Natural killer cell (primary cell): ENCODE data around the gene MFGE8. TPM values are rescaled to one million over a fixed set of nuclear protein-coding genes. Genes with fewer than 3 reads are reported as not detected.

Source experiments
- ATAC-seq, 3 donors: fragments of 150-1000 bp in 2 of 3; fragments of 200-7000 bp in 1 of 3; cut with Tn5 transposase; 1 replicate in 1 of 3; 2 replicates in 2 of 3; pipeline ENCODE4 v1.10.0; 2021; ENCODE audit warnings: mild to moderate bottlenecking in 2 of 3, moderate library complexity in 2 of 3
- DNase-seq, 2 donors: peaks; one replicate each; pipeline versions ENCODE4 v3.0.0 to v3.0.0-alpha.2; 2013 to 2021; ENCODE audit warnings: mixed read lengths in 1 of 2
- H3K27ac ChIP-seq: one replicate; pipeline ENCODE4 v1.5.1; 2013; ENCODE audit warnings: mild to moderate bottlenecking, low read length
- H3K27me3 ChIP-seq: one replicate; pipeline ENCODE4 v1.6.1; 2013; ENCODE audit warnings: low read length; ENCODE audit not compliant: control insufficient read depth, insufficient read depth
- H3K36me3 ChIP-seq: one replicate; pipeline ENCODE4 v1.6.1; 2013; ENCODE audit warnings: low read length; ENCODE audit not compliant: control insufficient read depth, insufficient read depth
- H3K4me1 ChIP-seq: one replicate; pipeline ENCODE4 v1.6.1; 2013; ENCODE audit warnings: low read length; ENCODE audit not compliant: control insufficient read depth, insufficient read depth
- H3K4me3 ChIP-seq: one replicate; pipeline ENCODE4 v1.5.1; 2013; ENCODE audit warnings: low read length
- H3K9me3 ChIP-seq: one replicate; pipeline ENCODE4 v1.6.1; 2013; ENCODE audit warnings: low read length; ENCODE audit not compliant: control insufficient read depth, insufficient read depth
- H3K27ac Mint-ChIP-seq, 2 donors: one replicate each; pipeline ENCODE4 v1.8.0; 2022; ENCODE audit warnings: mild to moderate bottlenecking in 2 of 2, mixed read lengths in 2 of 2, moderate library complexity in 1 of 2
- H3K27me3 Mint-ChIP-seq, 2 donors: one replicate each; pipeline ENCODE4 v1.8.0; 2022; ENCODE audit warnings: low read depth in 2 of 2, mixed read lengths in 2 of 2
- H3K36me3 Mint-ChIP-seq: one replicate; pipeline ENCODE4 v1.8.0; 2022; ENCODE audit warnings: mixed read lengths
- H3K4me1 Mint-ChIP-seq, 2 donors: one replicate each; pipeline ENCODE4 v1.8.0; 2022; ENCODE audit warnings: mixed read lengths in 2 of 2
- H3K4me3 Mint-ChIP-seq: one replicate; pipeline ENCODE4 v1.8.0; 2022; ENCODE audit warnings: mild to moderate bottlenecking, moderate library complexity, mixed read lengths
- H3K9me3 Mint-ChIP-seq, 2 donors: one replicate each; pipeline ENCODE4 v1.8.0; 2022; ENCODE audit warnings: mixed read lengths in 2 of 2
- WGBS: methylation state at CpG from one replicate; pipeline ENCODE4 v1.1.7; 2013; ENCODE audit warnings: missing lambda C conversion rate; ENCODE audit not compliant: insufficient coverage; 5-methylcytosine and 5-hydroxymethylcytosine counted together
- intact Hi-C: fragments of 100-400 bp; cut with micrococcal nuclease; formaldehyde crosslinking; loops from one replicate; pipeline ENCODE4 v1.14.2; 2022
- total RNA-seq, 4 donors: library from RNA; stranded (reverse); fragments of 120-200 nt in 1 of 4; gene quantifications; one replicate each; pipeline versions ENCODE4 v1.2.3 to v1.2.4, GENCODE V29; 2013 to 2022
- TF ChIP-seq, protein P1 (sequence below): fragments of 200-600 bp; IDR thresholded peaks from one replicate; pipeline ENCODE4 v1.8.0; 2022; ENCODE audit warnings: antibody characterized with exemption

The MFGE8 gene
- total RNA-seq, 3 donors from 2014 or later (not counting 1 experiment from before 2014, with no cell fraction given) = 39.0 to 110 (median 72.5) TPM

DNA sequence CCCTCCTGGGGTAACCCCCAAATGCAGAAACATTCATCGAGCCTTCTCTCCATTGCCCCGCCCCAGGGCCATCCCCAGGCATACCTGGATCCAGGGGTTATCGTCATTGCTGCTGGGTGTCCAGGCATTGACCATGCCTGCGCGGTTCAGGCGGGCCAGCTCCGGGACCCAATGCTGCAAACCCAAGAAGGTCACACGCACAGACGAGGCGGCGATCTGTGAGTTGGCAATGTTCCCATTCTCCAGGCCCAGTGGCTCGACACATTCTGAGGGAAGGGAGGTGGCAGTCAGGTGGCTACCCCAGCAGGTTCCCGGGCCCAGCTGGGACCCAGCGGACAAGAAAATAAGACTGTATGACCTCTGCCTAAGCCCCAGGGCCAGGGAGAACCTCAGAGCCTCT lies 6.1 kb downstream of the MFGE8 start:
- Histone ChIP-seq H3K4me1 (peaks cover 20% of the 10 kb centered on the region), H3K9me3 (no peaks in the 10 kb centered on the region), H3K36me3 (no peaks in the 10 kb centered on the region), H3K4me3 (no peak overlapping the region), H3K27me3 (no peaks in the 10 kb centered on the region), H3K27ac (no peak overlapping the region)
- Mint-ChIP-seq H3K4me1 (peaks cover 11 to 24% of the 10 kb centered on the region in 2 donors), H3K9me3 (no peaks in the 10 kb centered on the region), H3K4me3 (no peak overlapping the region), H3K27ac (no peak overlapping the region), H3K27me3 (no peaks in the 10 kb centered on the region), H3K36me3 (no peaks in the 10 kb centered on the region)
- ATAC-seq = no peak
- no peak for DNase-seq
- 88% methylated on average over 14 of the region's 14 CpGs for WGBS
- TF ChIP-seq, protein P1, sequence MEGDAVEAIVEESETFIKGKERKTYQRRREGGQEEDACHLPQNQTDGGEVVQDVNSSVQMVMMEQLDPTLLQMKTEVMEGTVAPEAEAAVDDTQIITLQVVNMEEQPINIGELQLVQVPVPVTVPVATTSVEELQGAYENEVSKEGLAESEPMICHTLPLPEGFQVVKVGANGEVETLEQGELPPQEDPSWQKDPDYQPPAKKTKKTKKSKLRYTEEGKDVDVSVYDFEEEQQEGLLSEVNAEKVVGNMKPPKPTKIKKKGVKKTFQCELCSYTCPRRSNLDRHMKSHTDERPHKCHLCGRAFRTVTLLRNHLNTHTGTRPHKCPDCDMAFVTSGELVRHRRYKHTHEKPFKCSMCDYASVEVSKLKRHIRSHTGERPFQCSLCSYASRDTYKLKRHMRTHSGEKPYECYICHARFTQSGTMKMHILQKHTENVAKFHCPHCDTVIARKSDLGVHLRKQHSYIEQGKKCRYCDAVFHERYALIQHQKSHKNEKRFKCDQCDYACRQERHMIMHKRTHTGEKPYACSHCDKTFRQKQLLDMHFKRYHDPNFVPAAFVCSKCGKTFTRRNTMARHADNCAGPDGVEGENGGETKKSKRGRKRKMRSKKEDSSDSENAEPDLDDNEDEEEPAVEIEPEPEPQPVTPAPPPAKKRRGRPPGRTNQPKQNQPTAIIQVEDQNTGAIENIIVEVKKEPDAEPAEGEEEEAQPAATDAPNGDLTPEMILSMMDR = no peak
- intact Hi-C loops = loop anchor here (5.0 kb wide), 1 partner anchor 285 kb away; the partner anchor contains the start of gene AEN

DNA sequence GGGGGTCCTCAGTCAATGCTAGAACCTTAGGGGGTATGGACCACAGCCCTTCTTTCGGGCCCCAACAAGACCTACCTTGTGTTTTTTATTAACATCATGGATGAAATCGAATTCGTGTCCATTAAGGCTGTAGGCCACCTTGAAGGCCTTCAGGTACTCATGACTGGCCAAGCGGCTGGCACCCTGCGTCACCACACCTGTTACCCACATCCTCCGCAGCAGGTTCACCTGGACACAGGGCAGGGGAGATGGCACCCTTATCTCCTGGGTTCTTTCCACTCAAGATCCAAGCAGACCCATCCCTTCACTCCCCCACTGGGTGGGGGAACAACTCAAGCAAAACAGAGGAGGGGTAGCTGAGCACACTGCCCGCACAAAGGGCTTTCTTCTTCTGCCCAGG lies 6.6 kb downstream of the MFGE8 start:
- peaks cover 7 to 19% of the 10 kb centered on the region in 2 donors for H3K4me1 Mint-ChIP-seq
- WGBS = 96% methylated on average over 7 of the region's 7 CpGs
- intact Hi-C loops = loop anchor here (5.0 kb wide), 1 partner anchor 284 kb away; the partner anchor contains the start of gene AEN
- Histone ChIP-seq H3K4me3 (no peak overlapping the region), H3K4me1 (peaks cover 15% of the 10 kb centered on the region), H3K27me3 (no peaks in the 10 kb centered on the region), H3K9me3 (no peaks in the 10 kb centered on the region), H3K36me3 (no peaks in the 10 kb centered on the region), H3K27ac (no peak overlapping the region)
- ATAC-seq (no peak), DNase-seq (no peak)
- no peak overlapping the region for H3K27ac Mint-ChIP-seq
- TF ChIP-seq, protein P1 = no peak
- no peaks in the 10 kb centered on the region for H3K36me3 Mint-ChIP-seq
- H3K4me3 Mint-ChIP-seq = no peak overlapping the region
- H3K9me3 Mint-ChIP-seq = no peaks in the 10 kb centered on the region
- no peaks in the 10 kb centered on the region for H3K27me3 Mint-ChIP-seq

DNA sequence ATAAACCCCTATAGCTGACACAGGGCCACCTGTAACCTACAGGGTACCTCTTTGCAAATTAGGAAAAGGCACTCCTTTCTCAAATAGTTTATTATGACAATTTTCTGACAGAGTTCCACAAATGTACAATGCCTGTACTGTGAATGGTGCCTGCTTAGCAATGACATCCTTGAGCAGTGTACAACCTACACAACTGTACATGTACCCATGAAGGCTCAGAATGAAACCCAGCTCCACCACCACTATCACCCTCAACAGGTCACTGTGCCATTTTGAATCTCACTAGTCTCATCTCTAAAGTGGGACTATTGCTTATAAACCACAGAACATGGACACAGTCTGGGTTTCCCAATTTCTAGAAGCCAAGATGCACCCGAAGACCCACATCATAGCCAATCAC lies 7.0 kb downstream of the MFGE8 start:
- H3K4me3 Mint-ChIP-seq = no peak overlapping the region
- no peaks in the 10 kb centered on the region for H3K9me3 Mint-ChIP-seq
- Histone ChIP-seq H3K9me3 (no peaks in the 10 kb centered on the region), H3K27ac (no peak overlapping the region), H3K4me3 (no peak overlapping the region), H3K36me3 (no peaks in the 10 kb centered on the region), H3K4me1 (peaks cover 15% of the 10 kb centered on the region), H3K27me3 (no peaks in the 10 kb centered on the region)
- TF ChIP-seq, protein P1 = no peak
- intact Hi-C loops = loop anchor here (5.0 kb wide), 1 partner anchor 284 kb away; the partner anchor contains the start of gene AEN
- H3K27ac Mint-ChIP-seq = no peak overlapping the region
- WGBS = 89% methylated on average over 1 of the region's 1 CpG
- ATAC-seq (no peak), DNase-seq (no peak)
- no peaks in the 10 kb centered on the region for H3K36me3 Mint-ChIP-seq
- H3K4me1 Mint-ChIP-seq = peaks cover 7 to 19% of the 10 kb centered on the region in 2 donors
- no peaks in the 10 kb centered on the region for H3K27me3 Mint-ChIP-seq

GRCh38 chr15:88905576-88905975 lies 7.6 kb downstream of the MFGE8 start:
- Mint-ChIP-seq H3K9me3 (no peaks in the 10 kb centered on the region), H3K27me3 (no peaks in the 10 kb centered on the region), H3K4me1 (peaks cover 7 to 19% of the 10 kb centered on the region in 2 donors), H3K27ac (no peak overlapping the region), H3K36me3 (no peaks in the 10 kb centered on the region), H3K4me3 (no peak overlapping the region)
- ATAC-seq = no peak
- no peak for DNase-seq
- Histone ChIP-seq H3K27ac (no peak overlapping the region), H3K9me3 (no peaks in the 10 kb centered on the region), H3K4me1 (peaks cover 15% of the 10 kb centered on the region), H3K36me3 (no peaks in the 10 kb centered on the region), H3K4me3 (no peak overlapping the region), H3K27me3 (no peaks in the 10 kb centered on the region)
- TF ChIP-seq, protein P1 = no peak
- 96% methylated on average over 9 of the region's 11 CpGs for WGBS
- intact Hi-C loops = loop anchor here (2.0 to 5.0 kb wide), 2 partner anchors 271 to 283 kb away; partner anchors contain the start of gene AEN
